Stimulated activated CD8-positive, alpha-beta memory T cell treated with anti-CD3 and anti-CD28 coated beads, Interleukin-15, amount 100 ng/mL, for 4 hours (primary cell): ENCODE measurements around the gene NR2E1.

Experiments
- DNase-seq, 2 donors: peaks; one replicate each; pipeline ENCODE4 v3.0.0-alpha.2; 2020; ENCODE audit warnings: low read depth in 2 of 2

Gene NR2E1

DNA sequence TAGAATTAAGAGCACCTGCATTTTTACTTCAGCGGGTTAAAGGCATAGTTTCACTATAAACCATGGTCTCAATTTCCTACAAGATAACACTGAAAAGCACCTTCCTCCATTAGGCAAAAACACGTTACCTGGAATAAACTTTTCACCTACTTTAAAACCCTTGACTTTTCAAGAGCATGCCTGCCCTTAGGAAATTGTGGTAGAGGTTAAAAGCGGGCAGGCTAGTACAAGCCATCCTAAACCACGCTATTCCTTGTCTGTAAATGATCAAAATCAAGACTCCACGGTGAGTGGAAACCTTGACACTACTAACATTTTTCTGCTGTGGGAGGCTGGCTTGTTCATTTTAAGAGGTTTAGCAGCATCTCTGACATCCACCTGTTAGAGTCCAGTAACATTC lies 43.9 kb downstream of the NR2E1 start:
- DNase-seq = no peak

DNA sequence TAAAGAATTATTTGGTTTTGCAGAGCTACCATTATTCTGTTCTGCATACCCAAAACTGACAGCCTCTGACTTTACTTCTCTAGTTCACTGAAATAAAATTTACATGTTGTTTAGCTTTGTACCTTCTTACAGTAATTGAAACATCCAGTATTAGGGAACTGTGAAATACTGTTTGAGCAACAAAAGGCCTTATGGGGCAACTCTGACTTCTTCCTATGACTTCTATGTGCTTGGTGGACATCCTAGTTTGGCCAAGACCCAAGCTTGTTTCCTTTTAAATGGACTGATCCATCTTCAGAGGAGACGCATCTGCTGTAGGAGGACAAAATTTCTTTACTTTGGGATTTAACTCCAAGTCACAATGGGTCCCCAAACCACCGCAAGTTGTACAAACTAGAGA lies 44.7 kb downstream of the NR2E1 start:
- no peak for DNase-seq

DNA sequence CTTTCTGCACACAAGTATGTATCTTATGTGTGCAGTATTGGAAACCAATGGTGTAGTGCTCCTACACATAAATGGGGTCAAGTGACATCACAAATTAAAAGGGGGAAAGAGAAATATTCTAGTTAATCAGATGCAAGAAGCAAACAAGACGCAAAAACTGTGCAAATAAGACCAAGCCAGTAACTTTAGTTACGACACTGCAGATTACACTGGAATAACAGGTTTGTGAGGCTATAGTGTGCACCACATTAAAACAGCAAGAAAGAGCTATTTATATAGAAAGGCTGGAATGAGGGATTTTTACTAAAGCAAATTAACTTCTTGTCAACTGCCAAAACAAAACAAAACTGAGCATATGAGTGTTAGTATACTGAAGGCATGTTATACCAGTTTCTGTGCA lies 45.8 kb downstream of the NR2E1 start:
- no peak for DNase-seq

- no peak for DNase-seq
These were observed 56.2 kb downstream of the NR2E1 start for GRCh38 chr6:108222064-108222463.

GRCh38 chr6:108222504-108222903 lies 56.7 kb downstream of the NR2E1 start:
- no peak for DNase-seq

GRCh38 chr6:108227290-108227689 lies 61.5 kb downstream of the NR2E1 start:
- no peak for DNase-seq

GRCh38 chr6:108228416-108228815 lies 62.6 kb downstream of the NR2E1 start:
- no peak for DNase-seq

GRCh38 chr6:108235127-108235526 lies 69.3 kb downstream of the NR2E1 start:
- no peak for DNase-seq

- no peak for DNase-seq
These were observed 71.0 kb downstream of the NR2E1 start for GRCh38 chr6:108236791-108237190.

DNA sequence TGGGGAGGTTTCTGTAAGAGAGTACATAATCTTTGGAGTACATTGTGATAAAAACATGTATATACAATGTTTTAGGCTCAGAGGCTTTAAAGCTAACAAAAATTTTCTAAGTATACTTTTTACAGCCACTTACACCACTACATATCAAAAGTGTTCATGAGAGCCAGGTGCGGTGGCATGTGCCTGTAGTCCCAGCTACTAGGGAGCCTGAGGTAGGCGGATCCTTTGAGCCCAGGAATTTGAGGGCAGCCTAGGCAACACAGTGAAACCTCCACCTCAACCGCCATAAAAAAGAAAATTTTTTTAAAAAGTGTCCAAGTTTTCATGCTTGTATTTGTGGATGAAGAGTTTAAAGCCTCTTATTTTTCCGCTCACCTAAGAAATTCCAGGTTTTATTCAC lies 72.5 kb downstream of the NR2E1 start:
- no peak for DNase-seq
